Measurements from ENCODE around the gene STK39. TPM values are rescaled to one million over a fixed set of nuclear protein-coding genes. Genes with fewer than 3 reads are reported as not detected.

The STK39 gene
- total RNA-seq, 1 donor from 2014 or later: 28.2 TPM

- Mint-ChIP-seq H3K36me3 (ENCODE audit: low read depth) (no peaks in the 10 kb centered on the region), H3K9me3 (peaks cover 2% of the 10 kb centered on the region), H3K27me3 (ENCODE audit: low read depth) (no peaks in the 10 kb centered on the region), H3K27ac (ENCODE audit: unreplicated experiment) (peak overlapping the region; percentile 86), H3K4me3 (no peak overlapping the region), H3K4me1 (peaks cover 19% of the 10 kb centered on the region)
- no peak for TF ChIP-seq CTCF (conservative IDR thresholded peaks at IDR 0.05)
- DNase-seq (ENCODE audit: low read depth, low spot score): no peak
These were observed 305.8 kb downstream of the STK39 start for GRCh38 chr2:167941604-167942003.

GRCh38 chr2:167940734-167941507 lies 306.5 kb downstream of the STK39 start:
- no peak overlapping the region for H3K4me3 Mint-ChIP-seq
- H3K27me3 Mint-ChIP-seq (ENCODE audit: low read depth): no peaks in the 10 kb centered on the region
- peaks cover 12% of the 10 kb centered on the region for H3K4me1 Mint-ChIP-seq
- TF ChIP-seq CTCF (conservative IDR thresholded peaks at IDR 0.05): no peak
- no peak for DNase-seq (ENCODE audit: low read depth, low spot score)
- peaks cover 2% of the 10 kb centered on the region for H3K9me3 Mint-ChIP-seq
- no peak overlapping the region for H3K27ac Mint-ChIP-seq (ENCODE audit: unreplicated experiment)
- no peaks in the 10 kb centered on the region for H3K36me3 Mint-ChIP-seq (ENCODE audit: low read depth)

- H3K36me3 Mint-ChIP-seq (ENCODE audit: low read depth): no peaks in the 10 kb centered on the region
- TF ChIP-seq CTCF (conservative IDR thresholded peaks at IDR 0.05): no peak
- H3K4me3 Mint-ChIP-seq: no peak overlapping the region
These were observed 307.1 kb downstream of the STK39 start for GRCh38 chr2:167940346-167940725.

GRCh38 chr2:167939514-167940345 lies 307.7 kb downstream of the STK39 start:
- no peak overlapping the region for H3K4me3 Mint-ChIP-seq
- DNase-seq (ENCODE audit: low read depth, low spot score): no peak
- H3K27me3 Mint-ChIP-seq (ENCODE audit: low read depth): no peaks in the 10 kb centered on the region
- no peaks in the 10 kb centered on the region for H3K36me3 Mint-ChIP-seq (ENCODE audit: low read depth)
- TF ChIP-seq CTCF (conservative IDR thresholded peaks at IDR 0.05): no peak
- peaks cover 5% of the 10 kb centered on the region for H3K4me1 Mint-ChIP-seq
- no peak overlapping the region for H3K27ac Mint-ChIP-seq (ENCODE audit: unreplicated experiment)
- peaks cover 2% of the 10 kb centered on the region for H3K9me3 Mint-ChIP-seq

More at GRCh38 chr2:167940346-167940725, 307.1 kb downstream of the STK39 start:
- no peak overlapping the region for H3K27ac Mint-ChIP-seq (ENCODE audit: unreplicated experiment)
- no peak for DNase-seq (ENCODE audit: low read depth, low spot score)
- no peaks in the 10 kb centered on the region for H3K27me3 Mint-ChIP-seq (ENCODE audit: low read depth)
- H3K9me3 Mint-ChIP-seq: peaks cover 4% of the 10 kb centered on the region
- peaks cover 6% of the 10 kb centered on the region for H3K4me1 Mint-ChIP-seq

DNA sequence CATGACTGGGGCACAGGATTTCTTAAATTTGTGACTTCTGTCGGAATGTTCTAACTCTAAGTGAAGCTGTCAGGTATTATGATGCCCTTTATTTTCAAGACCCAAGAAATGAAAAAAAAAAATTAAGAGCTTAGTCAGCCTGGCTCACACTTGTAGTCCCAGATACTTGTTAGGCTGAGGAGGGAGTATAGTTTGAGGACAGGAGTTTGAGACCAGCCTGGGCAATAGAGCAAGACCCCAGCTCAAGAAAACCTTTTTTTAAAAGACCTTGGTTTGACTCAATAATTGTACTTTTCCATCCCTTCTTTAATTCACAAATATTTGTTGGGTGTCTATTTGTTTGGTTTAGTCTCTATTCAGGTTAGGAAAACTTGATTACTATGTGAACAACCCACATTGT lies 310.0 kb downstream of the STK39 start:
- H3K36me3 Mint-ChIP-seq (ENCODE audit: low read depth): no peaks in the 10 kb centered on the region
- no peak for TF ChIP-seq CTCF (conservative IDR thresholded peaks at IDR 0.05)
- no peak overlapping the region for H3K27ac Mint-ChIP-seq (ENCODE audit: unreplicated experiment)
- H3K4me1 Mint-ChIP-seq: no peaks in the 10 kb centered on the region
- H3K4me3 Mint-ChIP-seq: no peak overlapping the region
- H3K27me3 Mint-ChIP-seq (ENCODE audit: low read depth): no peaks in the 10 kb centered on the region
- H3K9me3 Mint-ChIP-seq: peaks cover 6% of the 10 kb centered on the region
- DNase-seq (ENCODE audit: low read depth, low spot score): no peak

All from neural crest cell (in vitro differentiated cells).